K562 (cell line): Measurements from ENCODE around the gene FAM43B. TPM values are rescaled to one million over a fixed set of nuclear protein-coding genes. Genes with fewer than 3 reads are reported as not detected.
A peak's percentile ranks its signal among the peaks of the same experiment; 100 is the strongest.

Source experiments
- ARNT ChIP-seq, 2 experiments: fragments of 450-650 bp; IDR thresholded peaks; 2 replicates each; pipeline ENCODE4 v1.6.1; 2016; ENCODE audit warnings: mild to moderate bottlenecking in 1 of 2
- BRCA1 ChIP-seq, 2 experiments: fragments of 450-650 bp in 1 of 2; sonication (generic) in 1 of 2; formaldehyde crosslinking in 1 of 2; IDR thresholded peaks; 2 replicates each; pipeline versions ENCODE4 v1.5.0 to v1.6.1; 2017 to 2020; ENCODE audit warnings: mild to moderate bottlenecking in 1 of 2, missing genetic modification reagents in 1 of 2
- CSDE1 ChIP-seq, 2 experiments: fragments of 450-650 bp; IDR thresholded peaks; 2 replicates each; pipeline ENCODE4 v1.6.1; 2016; ENCODE audit warnings: mild to moderate bottlenecking in 1 of 2
- GATAD2B ChIP-seq: fragments of 450-650 bp; IDR thresholded peaks from 2 replicates; pipeline ENCODE4 v1.6.1; 2017; ENCODE audit warnings: mild to moderate bottlenecking, borderline replicate concordance
- HDGF ChIP-seq: fragments of 450-650 bp; IDR thresholded peaks from 2 replicates; pipeline ENCODE4 v1.6.1; 2016
- HLTF ChIP-seq: fragments of 450-650 bp; IDR thresholded peaks from 2 replicates; pipeline ENCODE4 v1.6.1; 2016
- ILK ChIP-seq: fragments of 450-650 bp; IDR thresholded peaks from 2 replicates; pipeline ENCODE4 v1.6.1; 2016; ENCODE audit warnings: missing genetic modification characterization, low read depth, mild to moderate bottlenecking, missing compliant biosample characterization, moderate library complexity, borderline replicate concordance
- NRF1 ChIP-seq, 2 experiments: fragments of 450-650 bp; IDR thresholded peaks in 1 of 2; conservative IDR thresholded peaks in 1 of 2; 2 replicates each; pipeline ENCODE4 v1.6.1; 2014; ENCODE audit warnings: mild to moderate bottlenecking in 2 of 2
- PHF8 ChIP-seq: fragments of 200-600 bp; sonication (generic); IDR thresholded peaks from 2 replicates; pipeline ENCODE4 v1.6.1; 2012; ENCODE audit warnings: mixed run types, mild to moderate bottlenecking, inconsistent platforms, low read length, moderate library complexity, borderline replicate concordance
- PRPF4 ChIP-seq: fragments of 200-400 bp; formaldehyde crosslinking; IDR thresholded peaks from one replicate; pipeline ENCODE4 v1.6.1; 2017; ENCODE audit warnings: low read length, low read depth, mild to moderate bottlenecking; ENCODE audit not compliant: insufficient read depth, poor library complexity, severe bottlenecking
- RCOR1 ChIP-seq, 2 experiments: IDR thresholded peaks; 2 replicates each; pipeline ENCODE4 v1.6.1; 2012; ENCODE audit warnings: low read depth in 2 of 2, low read length in 2 of 2, borderline replicate concordance in 1 of 2, improper control_type of control experiment in 1 of 2
- SLC30A9 ChIP-seq: fragments of 250-450 bp; sonication (Bioruptor Pico); IDR thresholded peaks from 2 replicates; pipeline ENCODE4 v1.8.0; 2022; ENCODE audit warnings: mild to moderate bottlenecking, moderate library complexity
- SPI1 ChIP-seq: IDR thresholded peaks from 2 replicates; pipeline ENCODE4 v1.6.1; 2011; ENCODE audit warnings: low read depth, low read length, control low read depth, borderline replicate concordance
- SRSF9 ChIP-seq: fragments of 200-400 bp; formaldehyde crosslinking; IDR thresholded peaks from 2 replicates; pipeline ENCODE4 v1.6.1; 2017; ENCODE audit warnings: low read depth, low read length, borderline replicate concordance
- TAF7 ChIP-seq: fragments of 450-650 bp; IDR thresholded peaks from 2 replicates; pipeline ENCODE4 v1.6.1; 2016; ENCODE audit warnings: missing genetic modification characterization, missing compliant biosample characterization
- TCF7 ChIP-seq: sonication (generic); IDR thresholded peaks from 2 replicates; pipeline ENCODE4 v1.6.1; 2016; ENCODE audit warnings: antibody characterized with exemption, borderline replicate concordance
- polyA plus RNA-seq, 8 experiments: library from polyadenylated mRNA; depleted of rRNA in 4 of 8; stranded (reverse) in 5 of 8; unstranded in 3 of 8; fragments of >200 nt; fragmentation: Nextera tagmentation in 2 of 8; fragmentation: Illumina TruSeq in 1 of 8; extraction: Ambion mirVana in 2 of 8; extraction: Trizol in 1 of 8; gene quantifications; 2 replicates each; pipeline versions ENCODE4 v1.2.1 to v1.2.3, GENCODE V29; 2011 to 2014; ENCODE audit warnings: inconsistent platforms in 1 of 8, missing spikeins in 1 of 8
- total RNA-seq, 7 experiments: library from RNA; depleted of rRNA in 6 of 7; stranded (reverse); fragments of >200 nt in 6 of 7; fragmentation: Illumina TruSeq in 2 of 7; extraction: Trizol in 2 of 7; gene quantifications; 2 replicates each; pipeline versions ENCODE4 v1.2.1 to v1.2.3, GENCODE V29; 2011 to 2021; ENCODE audit warnings: low replicate concordance in 1 of 7
- TF ChIP-seq, protein P1 (sequence below), 3 experiments: fragments of 200-800 bp in 1 of 3; fragments of 250-450 bp in 1 of 3; fragments of 450-650 bp in 1 of 3; sonication (Bioruptor Pico) in 1 of 3; sonication (Bioruptor generic) in 1 of 3; formaldehyde crosslinking in 1 of 3; IDR thresholded peaks; 2 replicates each; pipeline versions ENCODE4 v1.6.1 to v1.8.0; 2016 to 2022; ENCODE audit warnings: mild to moderate bottlenecking in 2 of 3, missing genetic modification characterization in 2 of 3, missing compliant biosample characterization in 1 of 3, moderate library complexity in 1 of 3
- TF ChIP-seq, protein P2 (sequence below): fragments of 250-450 bp; sonication (Bioruptor Pico); IDR thresholded peaks from 2 replicates; pipeline ENCODE4 v1.5.0; 2022; ENCODE audit warnings: mild to moderate bottlenecking
- TF ChIP-seq, protein P3 (sequence below): sonication (generic); formaldehyde crosslinking; IDR thresholded peaks from 2 replicates; pipeline ENCODE4 v1.8.1; 2023; ENCODE audit warnings: mild to moderate bottlenecking, missing genetic modification reagents

FAM43B gene
- total and polyA plus RNA-seq, 9 of the 15 experiments (the other 6 are each of a cell fraction or from before 2014, with no cell fraction given) = not detected

DNA sequence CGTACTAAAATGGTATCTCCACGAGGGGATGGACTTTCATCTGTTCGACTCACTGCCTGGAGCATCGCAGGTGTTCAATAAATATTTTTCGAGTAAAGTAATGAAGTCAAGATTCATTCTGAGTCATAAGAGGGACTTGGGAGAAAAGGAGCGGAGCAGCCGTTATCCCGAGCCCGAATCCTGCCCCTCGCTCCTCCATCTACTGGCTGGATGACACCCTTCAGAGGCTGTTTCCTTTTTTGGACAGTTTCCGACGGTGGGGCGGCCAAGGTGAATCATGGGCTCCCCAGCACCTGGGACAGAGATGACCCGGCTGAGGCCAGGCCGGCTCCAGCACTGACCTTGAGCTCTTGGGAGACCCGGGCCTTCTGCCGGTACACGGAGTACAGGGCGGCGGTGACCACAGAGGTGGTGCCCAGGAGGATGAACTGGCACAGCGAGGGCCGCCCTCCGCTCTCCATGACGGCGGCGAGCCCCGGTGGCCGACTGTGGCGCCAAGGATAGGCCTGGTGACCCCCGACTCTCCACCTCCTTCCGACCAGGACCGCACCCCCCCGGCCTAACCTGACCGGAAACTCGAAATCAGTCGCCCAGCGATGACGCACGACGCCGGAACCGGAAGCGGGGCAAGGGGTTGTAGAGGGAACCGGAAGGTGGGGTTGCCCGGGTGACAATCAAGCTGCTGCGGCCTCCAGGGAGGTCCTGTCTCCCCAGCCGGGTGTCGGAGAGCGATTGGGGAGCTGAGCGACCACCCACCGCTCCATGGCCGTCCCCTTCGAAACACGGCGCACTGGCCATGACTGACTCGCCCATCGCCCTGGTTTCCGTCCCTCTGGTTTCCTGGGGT, 44.6 kb upstream of the FAM43B start, which contains the start of gene MUL1 (continued):
- TF ChIP-seq, protein P1, sequence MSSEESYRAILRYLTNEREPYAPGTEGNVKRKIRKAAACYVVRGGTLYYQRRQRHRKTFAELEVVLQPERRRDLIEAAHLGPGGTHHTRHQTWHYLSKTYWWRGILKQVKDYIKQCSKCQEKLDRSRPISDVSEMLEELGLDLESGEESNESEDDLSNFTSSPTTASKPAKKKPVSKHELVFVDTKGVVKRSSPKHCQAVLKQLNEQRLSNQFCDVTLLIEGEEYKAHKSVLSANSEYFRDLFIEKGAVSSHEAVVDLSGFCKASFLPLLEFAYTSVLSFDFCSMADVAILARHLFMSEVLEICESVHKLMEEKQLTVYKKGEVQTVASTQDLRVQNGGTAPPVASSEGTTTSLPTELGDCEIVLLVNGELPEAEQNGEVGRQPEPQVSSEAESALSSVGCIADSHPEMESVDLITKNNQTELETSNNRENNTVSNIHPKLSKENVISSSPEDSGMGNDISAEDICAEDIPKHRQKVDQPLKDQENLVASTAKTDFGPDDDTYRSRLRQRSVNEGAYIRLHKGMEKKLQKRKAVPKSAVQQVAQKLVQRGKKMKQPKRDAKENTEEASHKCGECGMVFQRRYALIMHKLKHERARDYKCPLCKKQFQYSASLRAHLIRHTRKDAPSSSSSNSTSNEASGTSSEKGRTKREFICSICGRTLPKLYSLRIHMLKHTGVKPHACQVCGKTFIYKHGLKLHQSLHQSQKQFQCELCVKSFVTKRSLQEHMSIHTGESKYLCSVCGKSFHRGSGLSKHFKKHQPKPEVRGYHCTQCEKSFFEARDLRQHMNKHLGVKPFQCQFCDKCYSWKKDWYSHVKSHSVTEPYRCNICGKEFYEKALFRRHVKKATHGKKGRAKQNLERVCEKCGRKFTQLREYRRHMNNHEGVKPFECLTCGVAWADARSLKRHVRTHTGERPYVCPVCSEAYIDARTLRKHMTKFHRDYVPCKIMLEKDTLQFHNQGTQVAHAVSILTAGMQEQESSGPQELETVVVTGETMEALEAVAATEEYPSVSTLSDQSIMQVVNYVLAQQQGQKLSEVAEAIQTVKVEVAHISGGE (CRISPR knock-in tag; IDR thresholded peaks at IDR 0.05) = peak in 2 of 3 experiments; percentile 67 to 95; a peak in 4 of 6 replicates
- TF ChIP-seq ILK (no peak), BRCA1 (IDR thresholded peaks at IDR 0.05) (no peak), BRCA1 (CRISPR knock-in tag; IDR thresholded peaks at IDR 0.05) (0 out of 2 replicates have a peak, but pooled peaks have one; percentile 52), HDGF (no peak), PRPF4 (no peak), SRSF9 (no peak), TCF7 (no peak), CSDE1 (IDR thresholded peaks at IDR 0.05) (peak in 1 of 2 experiments; percentile 85; a peak in 2 of 4 replicates), RCOR1 (IDR thresholded peaks at IDR 0.05; ENCODE audit: borderline replicate concordance in 1 of 2, low read depth in 2 of 2, low read length in 2 of 2) (no peak; a peak in 1 of 4 replicates), GATAD2B (no peak), NRF1 (conservative IDR thresholded peaks at IDR 0.05 in 1 of 2, IDR thresholded peaks at IDR 0.05 in 1 of 2) (0 out of 4 replicates have a peak, but pooled peaks of 1 of the 2 experiments have one; percentile 29), PHF8 (peak; percentile 99; the same call in 1 of the 2 replicates), HLTF (no peak), TAF7 (tag) (0 out of 2 replicates have a peak, but pooled peaks have one; percentile 61), SPI1 (no peak), ARNT (IDR thresholded peaks at IDR 0.05) (no peak), SLC30A9 (CRISPR knock-in tag) (no peak)
- TF ChIP-seq, protein P2, sequence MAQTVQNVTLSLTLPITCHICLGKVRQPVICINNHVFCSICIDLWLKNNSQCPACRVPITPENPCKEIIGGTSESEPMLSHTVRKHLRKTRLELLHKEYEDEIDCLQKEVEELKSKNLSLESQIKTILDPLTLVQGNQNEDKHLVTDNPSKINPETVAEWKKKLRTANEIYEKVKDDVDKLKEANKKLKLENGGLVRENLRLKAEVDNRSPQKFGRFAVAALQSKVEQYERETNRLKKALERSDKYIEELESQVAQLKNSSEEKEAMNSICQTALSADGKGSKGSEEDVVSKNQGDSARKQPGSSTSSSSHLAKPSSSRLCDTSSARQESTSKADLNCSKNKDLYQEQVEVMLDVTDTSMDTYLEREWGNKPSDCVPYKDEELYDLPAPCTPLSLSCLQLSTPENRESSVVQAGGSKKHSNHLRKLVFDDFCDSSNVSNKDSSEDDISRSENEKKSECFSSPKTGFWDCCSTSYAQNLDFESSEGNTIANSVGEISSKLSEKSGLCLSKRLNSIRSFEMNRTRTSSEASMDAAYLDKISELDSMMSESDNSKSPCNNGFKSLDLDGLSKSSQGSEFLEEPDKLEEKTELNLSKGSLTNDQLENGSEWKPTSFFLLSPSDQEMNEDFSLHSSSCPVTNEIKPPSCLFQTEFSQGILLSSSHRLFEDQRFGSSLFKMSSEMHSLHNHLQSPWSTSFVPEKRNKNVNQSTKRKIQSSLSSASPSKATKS = no peak
- TF ChIP-seq, protein P3, sequence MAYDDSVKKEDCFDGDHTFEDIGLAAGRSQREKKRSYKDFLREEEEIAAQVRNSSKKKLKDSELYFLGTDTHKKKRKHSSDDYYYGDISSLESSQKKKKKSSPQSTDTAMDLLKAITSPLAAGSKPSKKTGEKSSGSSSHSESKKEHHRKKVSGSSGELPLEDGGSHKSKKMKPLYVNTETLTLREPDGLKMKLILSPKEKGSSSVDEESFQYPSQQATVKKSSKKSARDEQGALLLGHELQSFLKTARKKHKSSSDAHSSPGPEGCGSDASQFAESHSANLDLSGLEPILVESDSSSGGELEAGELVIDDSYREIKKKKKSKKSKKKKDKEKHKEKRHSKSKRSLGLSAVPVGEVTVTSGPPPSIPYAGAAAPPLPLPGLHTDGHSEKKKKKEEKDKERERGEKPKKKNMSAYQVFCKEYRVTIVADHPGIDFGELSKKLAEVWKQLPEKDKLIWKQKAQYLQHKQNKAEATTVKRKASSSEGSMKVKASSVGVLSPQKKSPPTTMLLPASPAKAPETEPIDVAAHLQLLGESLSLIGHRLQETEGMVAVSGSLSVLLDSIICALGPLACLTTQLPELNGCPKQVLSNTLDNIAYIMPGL (CRISPR knock-in tag) = no peak
